ENCODE results near the gene DBT. TPM values are rescaled to one million over a fixed set of nuclear protein-coding genes. Genes with fewer than 3 reads are reported as not detected.

DBT gene
- total RNA-seq, 1 donor from 2014 or later: 12.4 TPM

DNA sequence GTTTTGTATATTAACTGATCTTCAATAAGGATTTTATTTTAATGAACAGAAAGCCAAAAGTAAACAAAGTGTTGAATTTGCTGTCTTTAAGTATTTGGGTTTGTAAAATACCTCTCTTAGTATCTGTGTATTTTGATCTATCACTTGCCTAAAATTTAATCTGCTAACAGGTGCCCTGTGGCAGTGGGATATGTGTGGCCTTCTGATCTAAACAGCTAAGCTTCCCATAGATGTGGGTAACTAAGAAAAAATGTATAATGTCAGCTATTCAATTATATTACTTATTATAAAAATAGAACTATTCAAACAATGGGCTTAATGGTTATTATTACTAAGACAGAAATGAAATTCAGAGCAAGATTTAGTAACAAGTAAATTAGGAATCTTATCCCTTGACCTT lies 86.8 kb downstream of the DBT start:
- Mint-ChIP-seq H3K9me3 (ENCODE audit: low read depth) (no peaks in the 10 kb centered on the region), H3K27me3 (ENCODE audit: low read depth) (no peaks in the 10 kb centered on the region), H3K4me1 (ENCODE audit: low read depth) (peaks cover 8% of the 10 kb centered on the region), H3K27ac (ENCODE audit: unreplicated experiment) (no peak overlapping the region), H3K36me3 (ENCODE audit: low read depth) (peaks cover 1% of the 10 kb centered on the region), H3K4me3 (ENCODE audit: unreplicated experiment) (no peak overlapping the region)
- TF ChIP-seq, protein P1, sequence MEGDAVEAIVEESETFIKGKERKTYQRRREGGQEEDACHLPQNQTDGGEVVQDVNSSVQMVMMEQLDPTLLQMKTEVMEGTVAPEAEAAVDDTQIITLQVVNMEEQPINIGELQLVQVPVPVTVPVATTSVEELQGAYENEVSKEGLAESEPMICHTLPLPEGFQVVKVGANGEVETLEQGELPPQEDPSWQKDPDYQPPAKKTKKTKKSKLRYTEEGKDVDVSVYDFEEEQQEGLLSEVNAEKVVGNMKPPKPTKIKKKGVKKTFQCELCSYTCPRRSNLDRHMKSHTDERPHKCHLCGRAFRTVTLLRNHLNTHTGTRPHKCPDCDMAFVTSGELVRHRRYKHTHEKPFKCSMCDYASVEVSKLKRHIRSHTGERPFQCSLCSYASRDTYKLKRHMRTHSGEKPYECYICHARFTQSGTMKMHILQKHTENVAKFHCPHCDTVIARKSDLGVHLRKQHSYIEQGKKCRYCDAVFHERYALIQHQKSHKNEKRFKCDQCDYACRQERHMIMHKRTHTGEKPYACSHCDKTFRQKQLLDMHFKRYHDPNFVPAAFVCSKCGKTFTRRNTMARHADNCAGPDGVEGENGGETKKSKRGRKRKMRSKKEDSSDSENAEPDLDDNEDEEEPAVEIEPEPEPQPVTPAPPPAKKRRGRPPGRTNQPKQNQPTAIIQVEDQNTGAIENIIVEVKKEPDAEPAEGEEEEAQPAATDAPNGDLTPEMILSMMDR (IDR thresholded peaks at IDR 0.05): no peak
- no peak for DNase-seq (ENCODE audit: low spot score)

DNA sequence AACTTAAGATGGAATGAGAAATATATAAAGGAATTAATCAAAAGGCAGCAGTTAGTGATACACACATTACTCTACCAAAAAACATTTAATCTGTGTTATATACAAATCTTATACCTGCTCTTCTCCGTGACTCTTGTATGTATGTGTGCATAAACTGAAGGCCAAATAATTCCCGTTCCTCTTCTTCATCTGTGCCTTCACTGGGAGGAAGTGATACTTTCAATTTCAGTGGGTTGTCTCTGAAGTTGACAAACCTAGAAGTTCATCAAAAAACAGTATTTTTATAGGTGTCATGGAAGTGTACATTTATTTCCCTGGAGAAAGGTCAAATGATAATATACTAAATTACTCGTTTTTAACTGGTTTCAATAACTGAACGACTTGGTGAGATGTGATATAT lies 97.4 kb downstream of the DBT start:
- H3K4me1 Mint-ChIP-seq (ENCODE audit: low read depth): no peaks in the 10 kb centered on the region

DNA sequence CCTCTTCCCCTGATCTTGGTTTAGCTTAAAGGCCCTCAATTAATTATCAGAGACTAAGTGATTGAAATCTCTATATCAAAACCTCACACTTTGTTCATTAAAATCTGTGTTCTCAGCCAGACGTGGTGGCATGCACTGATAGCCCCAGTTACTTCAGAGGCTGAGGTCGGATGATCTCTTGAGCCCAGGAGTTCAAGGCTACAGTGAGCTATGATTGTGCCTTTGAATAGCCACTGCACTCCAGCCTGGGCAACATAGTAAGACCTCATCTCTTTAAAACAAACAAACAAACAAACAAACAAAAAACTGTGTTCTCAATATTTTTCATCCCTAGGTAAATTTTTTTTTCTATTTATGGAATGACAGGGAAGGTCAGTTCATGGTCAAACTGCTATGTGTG lies 98.0 kb downstream of the DBT start:
- peaks cover 10% of the 10 kb centered on the region for H3K36me3 Mint-ChIP-seq (ENCODE audit: low read depth)
- TF ChIP-seq, protein P1 (IDR thresholded peaks at IDR 0.05): no peak
- H3K4me1 Mint-ChIP-seq (ENCODE audit: low read depth): no peaks in the 10 kb centered on the region
- H3K9me3 Mint-ChIP-seq (ENCODE audit: low read depth): no peaks in the 10 kb centered on the region
- H3K27ac Mint-ChIP-seq (ENCODE audit: unreplicated experiment): no peak overlapping the region
- DNase-seq (ENCODE audit: low spot score): no peak
- H3K27me3 Mint-ChIP-seq (ENCODE audit: low read depth): no peaks in the 10 kb centered on the region
- H3K4me3 Mint-ChIP-seq (ENCODE audit: unreplicated experiment): no peak overlapping the region

More for the DNA sequence above, 97.4 kb downstream of the DBT start:
- Mint-ChIP-seq H3K9me3 (ENCODE audit: low read depth) (no peaks in the 10 kb centered on the region), H3K4me3 (ENCODE audit: unreplicated experiment) (no peak overlapping the region), H3K36me3 (ENCODE audit: low read depth) (peaks cover 9% of the 10 kb centered on the region), H3K27ac (ENCODE audit: unreplicated experiment) (no peak overlapping the region), H3K27me3 (ENCODE audit: low read depth) (no peaks in the 10 kb centered on the region)
- no peak for DNase-seq (ENCODE audit: low spot score)
- TF ChIP-seq, protein P1 (IDR thresholded peaks at IDR 0.05): no peak

DNA sequence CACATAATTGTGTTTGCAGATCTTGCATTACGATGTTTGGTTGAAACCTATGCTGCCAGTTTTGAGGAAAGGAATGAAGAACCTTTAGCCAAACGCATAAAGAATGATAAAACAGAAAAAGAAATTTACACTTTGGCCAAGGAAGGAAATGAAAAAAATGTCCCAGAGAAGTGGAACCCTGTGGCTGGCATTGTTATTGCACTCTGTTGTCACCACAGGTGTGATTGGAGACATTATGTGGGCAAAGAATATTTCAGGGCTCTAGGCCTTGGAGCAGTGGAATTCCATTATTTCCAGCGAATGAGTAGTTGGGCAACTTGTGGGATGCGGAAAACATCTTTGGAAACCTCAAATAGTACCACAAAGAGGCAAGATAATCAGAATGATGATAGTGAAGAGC lies 101.8 kb downstream of the DBT start:
- TF ChIP-seq, protein P1 (IDR thresholded peaks at IDR 0.05): no peak
- H3K4me1 Mint-ChIP-seq (ENCODE audit: low read depth): peaks cover 4% of the 10 kb centered on the region
- H3K9me3 Mint-ChIP-seq (ENCODE audit: low read depth): no peaks in the 10 kb centered on the region
- H3K27ac Mint-ChIP-seq (ENCODE audit: unreplicated experiment): no peak overlapping the region
- no peak overlapping the region for H3K4me3 Mint-ChIP-seq (ENCODE audit: unreplicated experiment)
- H3K36me3 Mint-ChIP-seq (ENCODE audit: low read depth): peaks cover 24% of the 10 kb centered on the region
- no peak for DNase-seq (ENCODE audit: low spot score)
- H3K27me3 Mint-ChIP-seq (ENCODE audit: low read depth): no peaks in the 10 kb centered on the region

DNA sequence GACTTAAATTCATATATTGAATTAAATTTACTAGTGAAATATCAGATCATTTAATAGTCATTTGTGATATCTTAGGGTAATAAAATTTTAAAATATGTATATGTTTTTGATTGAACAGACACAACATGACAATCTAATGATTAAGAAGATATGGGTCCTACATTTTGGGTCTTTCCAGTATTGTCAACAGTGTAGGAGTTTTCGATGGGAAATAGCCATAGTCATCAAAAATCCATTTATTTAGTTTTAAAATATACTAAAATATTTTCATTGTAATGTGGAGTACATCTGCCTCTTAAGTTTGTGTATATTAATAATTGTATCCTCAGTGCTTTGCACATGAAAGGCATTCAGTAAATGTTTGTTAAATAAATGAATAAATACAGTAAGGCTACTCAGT lies 102.7 kb downstream of the DBT start:
- DNase-seq (ENCODE audit: low spot score): no peak
- no peaks in the 10 kb centered on the region for H3K9me3 Mint-ChIP-seq (ENCODE audit: low read depth)
- TF ChIP-seq, protein P1 (IDR thresholded peaks at IDR 0.05): no peak

More for the DNA sequence above, 102.7 kb downstream of the DBT start:
- Mint-ChIP-seq H3K36me3 (ENCODE audit: low read depth) (peaks cover 28% of the 10 kb centered on the region), H3K27me3 (ENCODE audit: low read depth) (no peaks in the 10 kb centered on the region), H3K4me3 (ENCODE audit: unreplicated experiment) (no peak overlapping the region), H3K27ac (ENCODE audit: unreplicated experiment) (no peak overlapping the region), H3K4me1 (ENCODE audit: low read depth) (peaks cover 4% of the 10 kb centered on the region)

Data from chondrocyte (in vitro differentiated cells).